Measurements from ENCODE around the gene COL7A1.

The COL7A1 gene

GRCh38 chr3:48587686-48588085 is 7.4 kb downstream of the COL7A1 start:
- no peak for DNase-seq

- no peak for DNase-seq
These were observed 9.7 kb downstream of the COL7A1 start for GRCh38 chr3:48585411-48585810.

GRCh38 chr3:48584836-48585235 is 10.3 kb downstream of the COL7A1 start:
- DNase-seq, result no peak

- no peak for DNase-seq
These were observed 13.3 kb downstream of the COL7A1 start for GRCh38 chr3:48581621-48582481.

GRCh38 chr3:48576647-48577046 is 18.5 kb downstream of the COL7A1 start:
- no peak for DNase-seq

GRCh38 chr3:48575366-48575765 is 19.8 kb downstream of the COL7A1 start:
- no peak for DNase-seq

- no peak for DNase-seq
These were observed 21.1 kb downstream of the COL7A1 start for GRCh38 chr3:48573973-48574585.

- no peak for DNase-seq
These were observed 22.6 kb downstream of the COL7A1 start for GRCh38 chr3:48572517-48572916.

- DNase-seq, result no peak
These were observed 23.2 kb downstream of the COL7A1 start for GRCh38 chr3:48571938-48572337.

GRCh38 chr3:48569808-48570450 is 25.2 kb downstream of the COL7A1 start:
- no peak for DNase-seq

- no peak for DNase-seq
These were observed 25.7 kb downstream of the COL7A1 start for GRCh38 chr3:48569400-48569799.

- no peak for DNase-seq
These were observed 26.7 kb downstream of the COL7A1 start for GRCh38 chr3:48568476-48568875.

GRCh38 chr3:48567500-48567899 is 27.6 kb downstream of the COL7A1 start:
- DNase-seq, result no peak

- DNase-seq, result no peak
These were observed 28.0 kb downstream of the COL7A1 start for GRCh38 chr3:48567090-48567489.

GRCh38 chr3:48566401-48566760 is 28.7 kb downstream of the COL7A1 start:
- no peak for DNase-seq

- no peak for DNase-seq
These were observed 29.3 kb downstream of the COL7A1 start for GRCh38 chr3:48565591-48566400.

GRCh38 chr3:48565186-48565585 is 29.9 kb downstream of the COL7A1 start:
- no peak for DNase-seq

- DNase-seq, result no peak
These were observed 30.5 kb downstream of the COL7A1 start for GRCh38 chr3:48564667-48565066.

GRCh38 chr3:48564022-48564421 is 31.1 kb downstream of the COL7A1 start:
- DNase-seq, result no peak

GRCh38 chr3:48563382-48563918 is 31.7 kb downstream of the COL7A1 start, which contains the start of gene UCN2:
UCN2 (minus strand) TSS chr3:48563781; CDS start chr3:48563124, 657 bp downstream.
- no peak for DNase-seq

GRCh38 chr3:48562367-48563095 is 32.6 kb downstream of the COL7A1 start:
- DNase-seq, result no peak
